Nephron progenitor cell (in vitro differentiated cells): Measurements from ENCODE around the gene SOCS1.
A peak's percentile ranks its signal among the peaks of the same experiment; 100 is the strongest.
"Not testable (repeated sequence)": the region's sequence is repeated elsewhere in the genome, so short reads cannot be mapped to it uniquely, and the experiment has no call there.

Source experiments
- DNase-seq: peaks from one replicate; pipeline ENCODE4 v3.0.0; 2021
- H3K27ac Mint-ChIP-seq: 2 replicates; pipeline ENCODE4 v1.8.0; 2021; ENCODE audit warnings: mild to moderate bottlenecking, moderate library complexity, mixed read lengths
- H3K27me3 Mint-ChIP-seq: 2 replicates; pipeline ENCODE4 v1.8.0; 2021; ENCODE audit warnings: mild to moderate bottlenecking, low read depth, mixed read lengths; ENCODE audit not compliant: poor library complexity
- H3K36me3 Mint-ChIP-seq: 2 replicates; pipeline ENCODE4 v1.8.0; 2021; ENCODE audit warnings: low read depth, mixed read lengths
- H3K4me1 Mint-ChIP-seq: 2 replicates; pipeline ENCODE4 v1.8.0; 2021; ENCODE audit warnings: mixed read lengths
- H3K4me3 Mint-ChIP-seq: 2 replicates; pipeline ENCODE4 v1.8.0; 2021; ENCODE audit warnings: mild to moderate bottlenecking, moderate library complexity, mixed read lengths
- H3K9me3 Mint-ChIP-seq: 2 replicates; pipeline ENCODE4 v1.8.0; 2021; ENCODE audit warnings: mild to moderate bottlenecking, moderate library complexity, mixed read lengths
- TF ChIP-seq, protein P1 (sequence below): fragments of 200-600 bp; sonication (generic); IDR thresholded peaks from 2 replicates; pipeline ENCODE4 v1.5.0; 2021; ENCODE audit warnings: antibody characterized with exemption

Gene SOCS1

DNA sequence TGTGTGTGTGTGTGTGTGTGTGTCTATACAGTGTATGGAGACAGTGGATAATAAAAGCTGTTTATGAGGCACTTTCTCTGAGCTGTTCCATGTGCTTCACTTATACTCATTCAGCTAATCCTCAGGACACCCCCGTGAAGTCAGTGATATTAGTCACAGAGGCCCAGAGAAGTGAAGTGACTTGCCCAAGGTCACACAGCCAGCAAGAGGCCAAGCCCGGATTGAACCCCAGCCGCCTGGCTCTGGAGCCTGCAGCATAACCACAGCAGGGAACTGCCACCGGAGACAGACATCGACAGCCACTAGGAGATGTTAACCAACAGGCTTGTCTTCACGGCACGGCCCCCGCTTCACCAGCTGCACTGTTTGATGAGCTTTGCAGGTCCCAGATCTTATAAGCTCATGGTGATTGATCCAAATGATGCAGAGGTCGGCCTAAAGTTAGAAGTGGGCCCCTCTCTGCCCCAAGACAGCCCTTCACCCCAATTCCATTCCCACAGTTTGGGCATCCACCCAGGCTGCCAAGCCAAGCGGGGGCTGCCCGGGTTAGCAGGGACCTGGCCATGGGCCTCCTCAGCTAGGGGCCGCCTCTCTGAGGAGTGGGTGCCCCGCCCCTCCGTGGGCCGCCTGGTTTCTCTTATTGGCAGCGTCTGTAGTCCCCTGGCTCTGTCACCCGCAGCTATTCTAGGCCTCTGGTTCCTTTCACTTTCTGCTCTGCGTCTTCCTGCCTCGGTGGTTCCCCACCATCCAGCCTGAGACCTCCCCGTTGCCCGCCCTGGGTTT, 30.9 kb downstream of the SOCS1 start:
- TF ChIP-seq, protein P1, sequence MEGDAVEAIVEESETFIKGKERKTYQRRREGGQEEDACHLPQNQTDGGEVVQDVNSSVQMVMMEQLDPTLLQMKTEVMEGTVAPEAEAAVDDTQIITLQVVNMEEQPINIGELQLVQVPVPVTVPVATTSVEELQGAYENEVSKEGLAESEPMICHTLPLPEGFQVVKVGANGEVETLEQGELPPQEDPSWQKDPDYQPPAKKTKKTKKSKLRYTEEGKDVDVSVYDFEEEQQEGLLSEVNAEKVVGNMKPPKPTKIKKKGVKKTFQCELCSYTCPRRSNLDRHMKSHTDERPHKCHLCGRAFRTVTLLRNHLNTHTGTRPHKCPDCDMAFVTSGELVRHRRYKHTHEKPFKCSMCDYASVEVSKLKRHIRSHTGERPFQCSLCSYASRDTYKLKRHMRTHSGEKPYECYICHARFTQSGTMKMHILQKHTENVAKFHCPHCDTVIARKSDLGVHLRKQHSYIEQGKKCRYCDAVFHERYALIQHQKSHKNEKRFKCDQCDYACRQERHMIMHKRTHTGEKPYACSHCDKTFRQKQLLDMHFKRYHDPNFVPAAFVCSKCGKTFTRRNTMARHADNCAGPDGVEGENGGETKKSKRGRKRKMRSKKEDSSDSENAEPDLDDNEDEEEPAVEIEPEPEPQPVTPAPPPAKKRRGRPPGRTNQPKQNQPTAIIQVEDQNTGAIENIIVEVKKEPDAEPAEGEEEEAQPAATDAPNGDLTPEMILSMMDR, result no peak
- Mint-ChIP-seq H3K27ac (no peak overlapping the region), H3K9me3 (no peaks in the 10 kb centered on the region), H3K4me1 (peaks cover 13% of the 10 kb centered on the region), H3K4me3 (no peak overlapping the region), H3K27me3 (peaks cover 17% of the 10 kb centered on the region), H3K36me3 (no peaks in the 10 kb centered on the region)
- no peak for DNase-seq

DNA sequence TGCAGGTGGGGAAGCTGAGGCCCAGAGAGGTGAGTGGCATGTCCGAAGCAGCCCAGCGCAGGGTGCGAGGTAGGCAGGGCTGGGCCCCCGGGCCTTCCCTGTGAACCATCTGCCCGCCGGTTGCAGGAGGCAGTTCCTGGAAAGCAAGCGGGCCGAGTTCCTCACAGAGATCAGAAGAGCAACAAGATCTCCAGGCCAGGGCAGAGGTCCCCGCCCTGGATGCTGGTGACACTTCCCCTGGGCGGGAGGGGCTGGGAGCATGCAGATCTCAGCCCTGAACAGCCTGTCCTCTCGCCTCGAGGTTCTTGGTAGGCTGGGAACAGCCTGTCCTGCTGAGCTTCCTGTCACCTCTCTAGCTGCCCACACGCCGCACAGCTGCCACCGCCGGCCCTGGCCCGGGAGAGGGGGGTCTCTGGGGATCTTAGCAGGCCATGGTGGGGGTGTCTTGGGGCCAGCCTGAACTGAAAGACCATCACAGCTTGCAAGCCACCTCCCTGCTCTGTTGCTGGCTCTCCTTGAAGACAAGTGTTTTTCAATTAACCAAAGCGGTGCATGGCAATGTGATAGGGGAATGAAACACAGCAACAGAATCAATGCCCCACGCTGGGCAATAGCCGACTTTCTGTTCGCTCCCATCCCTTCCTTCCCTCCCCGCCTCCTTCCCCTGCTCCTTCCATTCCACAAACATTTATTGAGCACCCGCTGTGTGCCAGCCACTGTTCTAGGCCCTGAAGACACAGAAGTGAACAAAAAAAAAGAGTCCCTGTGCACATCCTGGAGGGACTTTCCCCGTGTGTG, 31.7 kb downstream of the SOCS1 start:
- no peak overlapping the region for H3K4me3 Mint-ChIP-seq
- H3K9me3 Mint-ChIP-seq, result peaks cover under 1% of the 10 kb centered on the region
- TF ChIP-seq, protein P1, result no peak
- H3K36me3 Mint-ChIP-seq, result no peaks in the 10 kb centered on the region
- peaks cover 16% of the 10 kb centered on the region for H3K4me1 Mint-ChIP-seq
- DNase-seq, result peak; percentile 66
- peaks cover 17% of the 10 kb centered on the region for H3K27me3 Mint-ChIP-seq
- H3K27ac Mint-ChIP-seq, result peak overlapping the region; percentile 84

DNA sequence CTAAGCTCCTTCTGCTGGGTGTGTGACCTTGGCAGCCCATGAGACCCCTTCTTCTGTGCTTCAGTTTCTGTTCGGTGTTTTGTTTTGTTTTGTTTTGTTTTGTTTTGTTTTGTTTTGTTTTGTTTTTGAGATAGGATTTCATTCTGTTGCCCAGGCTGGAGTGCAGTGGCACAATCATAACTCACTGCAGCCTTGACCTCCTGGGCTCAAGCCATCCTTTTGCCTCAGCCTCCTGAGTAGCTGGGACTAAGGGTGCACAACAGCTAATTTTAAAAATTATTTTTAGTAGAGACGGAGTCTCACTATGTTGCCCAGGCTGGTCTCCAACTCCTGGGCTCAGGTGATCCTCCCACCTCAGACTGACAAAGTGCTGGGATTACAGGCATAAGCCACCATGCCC, 35.5 kb downstream of the SOCS1 start:
- H3K36me3 Mint-ChIP-seq, H3K4me3 Mint-ChIP-seq, H3K27ac Mint-ChIP-seq, DNase-seq: not testable (repeated sequence)
- Mint-ChIP-seq H3K27me3 (peaks cover 23% of the 10 kb centered on the region), H3K9me3 (peaks cover 34% of the 10 kb centered on the region), H3K4me1 (peaks cover 16% of the 10 kb centered on the region)

DNA sequence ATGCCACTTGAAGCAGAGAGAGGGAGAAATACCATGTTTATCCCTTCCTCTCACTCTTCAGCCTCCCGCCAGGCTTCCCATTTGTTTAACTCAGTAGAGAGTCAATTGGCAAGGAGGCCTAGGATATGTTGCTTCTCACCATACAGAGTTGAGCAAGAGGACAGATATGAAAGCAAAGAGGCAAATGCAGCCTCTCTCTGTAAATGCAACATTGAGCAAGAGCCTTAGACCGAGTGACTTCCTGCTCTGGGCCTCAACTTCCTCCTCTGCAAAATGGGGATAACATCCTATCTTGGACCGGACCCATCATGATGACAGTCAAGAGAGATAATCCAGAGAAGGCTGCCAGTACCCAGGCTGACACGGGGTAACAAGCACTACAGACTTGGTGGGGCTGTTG, 36.8 kb downstream of the SOCS1 start:
- peaks cover 35% of the 10 kb centered on the region for H3K9me3 Mint-ChIP-seq
- H3K27ac Mint-ChIP-seq, result no peak overlapping the region
- H3K27me3 Mint-ChIP-seq, result peaks cover 20% of the 10 kb centered on the region
- no peak overlapping the region for H3K4me3 Mint-ChIP-seq
- peaks cover 4% of the 10 kb centered on the region for H3K36me3 Mint-ChIP-seq
- TF ChIP-seq, protein P1, result no peak
- DNase-seq, result no peak
- H3K4me1 Mint-ChIP-seq, result peaks cover 11% of the 10 kb centered on the region

DNA sequence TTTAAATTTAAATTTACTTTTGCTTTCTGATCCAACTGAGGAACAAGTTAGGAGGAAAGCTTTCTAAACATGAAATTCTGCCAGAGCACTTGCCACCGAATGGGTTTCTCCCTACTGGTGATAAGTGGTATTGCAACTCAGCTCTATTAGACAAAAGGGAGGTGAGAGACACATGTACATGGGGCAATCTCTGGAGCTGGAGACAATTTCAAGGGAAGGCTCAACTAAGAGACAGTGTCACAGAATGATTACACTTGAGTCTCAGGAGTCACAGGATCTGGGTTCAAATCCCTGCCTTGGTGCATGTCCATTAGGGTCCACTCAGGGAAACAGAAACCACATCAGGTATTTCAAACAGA, 37.4 kb downstream of the SOCS1 start:
- DNase-seq, result no peak
- H3K27ac Mint-ChIP-seq, result no peak overlapping the region
- peaks cover 7% of the 10 kb centered on the region for H3K4me1 Mint-ChIP-seq
- peaks cover 35% of the 10 kb centered on the region for H3K9me3 Mint-ChIP-seq
- H3K4me3 Mint-ChIP-seq, result no peak overlapping the region
- TF ChIP-seq, protein P1, result peak; percentile 37
- peaks cover 20% of the 10 kb centered on the region for H3K27me3 Mint-ChIP-seq
- peaks cover 4% of the 10 kb centered on the region for H3K36me3 Mint-ChIP-seq
